ENCODE results near the gene METTL6.
"Not testable (repeated sequence)": the region's sequence is repeated elsewhere in the genome, so short reads cannot be mapped to it uniquely, and the experiment has no call there.

The METTL6 gene

DNA sequence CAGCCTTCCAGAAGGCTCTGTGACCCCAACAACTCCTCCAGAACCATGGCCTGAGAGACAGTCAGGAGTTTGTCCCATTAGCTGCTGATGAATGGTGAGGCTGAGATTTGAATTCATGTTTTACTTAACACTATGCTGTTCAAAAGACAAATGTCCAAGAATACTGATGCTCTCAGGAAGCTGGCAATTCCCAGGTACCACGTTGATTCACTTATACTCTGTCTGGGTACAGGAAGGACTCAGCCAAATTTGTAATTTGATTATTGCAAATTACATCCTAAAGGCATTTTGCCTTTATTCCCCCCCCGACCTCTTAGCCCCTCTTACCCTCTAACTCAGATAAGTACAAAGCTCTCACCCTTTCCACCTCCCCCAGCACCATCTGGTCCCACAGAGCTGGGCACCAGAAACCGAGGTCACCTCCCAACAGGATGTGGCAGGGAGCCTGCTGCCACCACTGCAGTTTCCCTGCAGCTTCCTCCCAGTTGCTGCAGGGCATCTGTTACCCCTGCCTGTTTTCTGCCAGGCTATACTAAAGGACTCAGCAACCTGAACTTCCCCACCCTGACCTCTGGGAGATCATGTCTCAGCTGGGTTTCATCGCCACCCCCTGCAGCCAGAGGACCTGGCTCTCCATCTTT is 33.7 kb upstream of the METTL6 start:
- Histone ChIP-seq H3K4me1 (ENCODE audit: control insufficient read depth in 1 of 2, insufficient read depth in 2 of 2, low read length in 2 of 2) (no peaks in the 10 kb centered on the region), H3K27me3 (ENCODE audit: control insufficient read depth in 1 of 2, insufficient read depth in 2 of 2, low read length in 2 of 2) (no peaks in the 10 kb centered on the region), H3K9ac (ENCODE audit: low read depth in 1 of 2, low read length in 2 of 2) (no peak overlapping the region), H3K36me3 (ENCODE audit: control insufficient read depth in 1 of 2, insufficient read depth in 2 of 2, low read length in 2 of 2) (no peaks in the 10 kb centered on the region), H3K4me3 (ENCODE audit: low read depth in 1 of 2, low read length in 2 of 2) (no peak overlapping the region), H3K9me3 (ENCODE audit: control insufficient read depth in 1 of 2, low read length in 2 of 2) (no peaks in the 10 kb centered on the region), H3K27ac (ENCODE audit: low read depth, low read length) (no peak overlapping the region)

DNA sequence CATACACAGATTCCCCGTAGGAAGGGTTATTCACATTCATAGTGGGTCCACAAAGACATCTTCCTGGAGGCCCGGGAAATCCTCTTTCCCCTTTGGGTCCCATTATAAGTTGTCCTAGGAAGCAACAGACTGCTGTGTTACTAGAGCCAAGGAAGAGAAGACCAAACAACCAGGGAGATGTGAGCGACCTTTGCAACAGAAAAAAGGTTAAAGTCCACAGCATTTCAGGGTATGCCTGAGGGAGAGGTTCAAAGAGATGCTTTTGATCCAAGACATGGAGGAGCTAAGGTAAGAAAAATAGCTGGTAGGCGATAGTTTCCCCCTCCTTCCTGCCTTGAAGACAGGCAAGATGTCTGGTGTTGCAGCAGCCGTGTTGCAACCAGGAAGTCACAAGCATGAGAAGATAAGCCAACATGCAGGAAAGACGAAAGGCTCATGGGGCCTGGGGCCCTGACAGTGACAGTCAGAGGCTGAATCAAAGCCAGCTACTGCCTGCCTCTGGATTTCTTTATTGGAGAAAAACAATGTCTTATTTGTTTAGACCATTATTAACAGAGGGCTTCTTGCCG is 31.0 kb upstream of the METTL6 start:
- Histone ChIP-seq H3K4me1 (ENCODE audit: control insufficient read depth in 1 of 2, insufficient read depth in 2 of 2, low read length in 2 of 2) (no peaks in the 10 kb centered on the region), H3K4me3 (ENCODE audit: low read depth in 1 of 2, low read length in 2 of 2) (no peak overlapping the region), H3K27me3 (ENCODE audit: control insufficient read depth in 1 of 2, insufficient read depth in 2 of 2, low read length in 2 of 2) (no peaks in the 10 kb centered on the region), H3K27ac (ENCODE audit: low read depth, low read length) (no peak overlapping the region), H3K9me3 (ENCODE audit: control insufficient read depth in 1 of 2, low read length in 2 of 2) (no peaks in the 10 kb centered on the region), H3K36me3 (ENCODE audit: control insufficient read depth in 1 of 2, insufficient read depth in 2 of 2, low read length in 2 of 2) (no peaks in the 10 kb centered on the region), H3K9ac (ENCODE audit: low read depth in 1 of 2, low read length in 2 of 2) (no peak overlapping the region)

DNA sequence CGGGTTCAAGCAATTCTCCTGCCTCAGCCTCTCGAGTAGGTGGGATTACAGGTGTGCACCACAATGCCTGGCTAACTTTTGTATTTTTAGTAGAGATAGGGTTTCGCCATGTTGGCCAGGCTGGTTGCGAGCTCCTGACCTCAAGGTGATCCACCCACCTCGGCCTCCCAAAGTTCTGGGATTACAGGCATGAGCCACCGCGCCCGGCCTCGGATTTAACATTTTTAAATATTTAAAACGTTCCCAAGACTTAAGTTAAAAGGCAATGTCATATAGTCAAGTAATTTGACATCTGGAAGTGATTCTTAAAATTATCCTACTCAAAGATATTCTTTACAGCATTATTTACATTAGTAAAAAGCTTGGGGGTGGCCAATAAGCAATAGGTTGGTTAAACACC is 29.6 kb upstream of the METTL6 start:
- not testable (repeated sequence) for H3K9ac ChIP-seq (ENCODE audit: low read depth in 1 of 2, low read length in 2 of 2); H3K9me3 ChIP-seq (ENCODE audit: control insufficient read depth in 1 of 2, low read length in 2 of 2); H3K4me1 ChIP-seq (ENCODE audit: control insufficient read depth in 1 of 2, insufficient read depth in 2 of 2, low read length in 2 of 2); H3K27ac ChIP-seq (ENCODE audit: low read depth, low read length); H3K27me3 ChIP-seq (ENCODE audit: control insufficient read depth in 1 of 2, insufficient read depth in 2 of 2, low read length in 2 of 2); H3K36me3 ChIP-seq (ENCODE audit: control insufficient read depth in 1 of 2, insufficient read depth in 2 of 2, low read length in 2 of 2); H3K4me3 ChIP-seq (ENCODE audit: low read depth in 1 of 2, low read length in 2 of 2)

DNA sequence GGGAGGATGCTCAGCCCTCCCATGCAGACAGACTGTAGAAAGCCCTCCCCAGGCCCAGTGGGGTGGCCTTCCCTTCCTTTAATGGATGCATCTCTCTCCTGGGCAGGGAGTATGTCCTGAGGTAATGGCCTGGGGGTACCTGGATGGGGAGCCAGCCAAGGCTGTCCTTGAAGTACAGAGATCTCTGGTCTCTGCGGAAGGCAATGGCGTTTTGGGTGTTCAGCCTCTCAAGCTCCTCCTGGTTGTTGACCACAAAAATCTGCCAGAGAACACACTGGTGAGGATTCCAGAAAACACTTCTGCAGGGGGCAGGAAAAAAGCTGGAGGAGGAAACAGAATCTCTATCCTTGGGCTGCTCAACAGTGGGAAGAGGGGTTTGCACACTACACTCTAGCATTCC is 29.0 kb upstream of the METTL6 start:
- no peaks in the 10 kb centered on the region for H3K27me3 ChIP-seq (ENCODE audit: control insufficient read depth in 1 of 2, insufficient read depth in 2 of 2, low read length in 2 of 2)
- H3K27ac ChIP-seq (ENCODE audit: low read depth, low read length), result no peak overlapping the region
- no peaks in the 10 kb centered on the region for H3K4me1 ChIP-seq (ENCODE audit: control insufficient read depth in 1 of 2, insufficient read depth in 2 of 2, low read length in 2 of 2)
- H3K9me3 ChIP-seq (ENCODE audit: control insufficient read depth in 1 of 2, low read length in 2 of 2), result no peaks in the 10 kb centered on the region
- no peak overlapping the region for H3K9ac ChIP-seq (ENCODE audit: low read depth in 1 of 2, low read length in 2 of 2)
- no peak overlapping the region for H3K4me3 ChIP-seq (ENCODE audit: low read depth in 1 of 2, low read length in 2 of 2)
- H3K36me3 ChIP-seq (ENCODE audit: control insufficient read depth in 1 of 2, insufficient read depth in 2 of 2, low read length in 2 of 2), result no peaks in the 10 kb centered on the region

DNA sequence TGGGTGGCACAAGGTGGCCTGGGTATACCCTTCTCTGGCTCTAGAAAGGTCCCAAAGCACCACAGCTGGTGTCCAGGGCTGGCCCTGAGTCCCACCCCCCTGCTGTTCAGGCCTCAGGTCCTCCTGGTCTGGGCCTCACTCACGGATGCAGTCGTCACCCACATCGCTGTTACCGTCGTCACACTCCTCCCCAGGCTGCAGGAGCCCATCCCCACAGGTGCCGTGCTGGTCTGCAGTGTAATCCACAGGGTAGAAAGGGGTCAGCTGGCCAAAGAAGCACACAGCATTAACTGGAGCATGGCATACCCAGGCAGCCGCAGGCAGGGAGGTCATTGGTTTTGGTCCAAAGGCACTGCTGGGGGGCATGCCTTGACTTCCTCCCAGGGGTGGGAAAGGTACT is 28.4 kb upstream of the METTL6 start:
- no peaks in the 10 kb centered on the region for H3K27me3 ChIP-seq (ENCODE audit: control insufficient read depth in 1 of 2, insufficient read depth in 2 of 2, low read length in 2 of 2)
- H3K4me1 ChIP-seq (ENCODE audit: control insufficient read depth in 1 of 2, insufficient read depth in 2 of 2, low read length in 2 of 2), result no peaks in the 10 kb centered on the region
- H3K9me3 ChIP-seq (ENCODE audit: control insufficient read depth in 1 of 2, low read length in 2 of 2), result no peaks in the 10 kb centered on the region
- H3K27ac ChIP-seq (ENCODE audit: low read depth, low read length), result no peak overlapping the region
- H3K36me3 ChIP-seq (ENCODE audit: control insufficient read depth in 1 of 2, insufficient read depth in 2 of 2, low read length in 2 of 2), result peaks cover 0 to 5% of the 10 kb centered on the region in 2 donors
- H3K9ac ChIP-seq (ENCODE audit: low read depth in 1 of 2, low read length in 2 of 2), result no peak overlapping the region
- H3K4me3 ChIP-seq (ENCODE audit: low read depth in 1 of 2, low read length in 2 of 2), result no peak overlapping the region

DNA sequence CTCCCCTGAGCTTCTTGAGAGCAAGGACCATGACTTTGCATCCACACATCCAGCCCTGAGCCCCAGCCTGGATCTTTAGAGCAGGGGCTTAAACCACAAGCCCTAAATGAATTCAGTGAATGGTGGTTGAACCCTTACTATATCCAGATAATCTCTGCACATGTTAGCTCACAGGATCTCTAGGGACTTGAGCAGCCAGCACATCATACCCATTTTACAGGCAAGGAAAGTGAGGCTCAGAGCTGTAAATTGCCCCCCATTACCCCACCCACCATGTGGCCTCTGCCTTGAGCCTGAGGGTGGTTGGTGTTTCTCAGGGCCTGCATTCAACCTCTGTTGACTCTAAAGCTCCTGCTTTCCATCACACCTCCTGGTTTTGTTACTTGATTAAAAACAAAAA is 27.6 kb upstream of the METTL6 start:
- Histone ChIP-seq H3K27me3 (ENCODE audit: control insufficient read depth in 1 of 2, insufficient read depth in 2 of 2, low read length in 2 of 2) (no peaks in the 10 kb centered on the region), H3K4me3 (ENCODE audit: low read depth in 1 of 2, low read length in 2 of 2) (no peak overlapping the region), H3K4me1 (ENCODE audit: control insufficient read depth in 1 of 2, insufficient read depth in 2 of 2, low read length in 2 of 2) (no peaks in the 10 kb centered on the region), H3K36me3 (ENCODE audit: control insufficient read depth in 1 of 2, insufficient read depth in 2 of 2, low read length in 2 of 2) (peaks cover 0 to 8% of the 10 kb centered on the region in 2 donors), H3K27ac (ENCODE audit: low read depth, low read length) (no peak overlapping the region), H3K9ac (ENCODE audit: low read depth in 1 of 2, low read length in 2 of 2) (no peak overlapping the region), H3K9me3 (ENCODE audit: control insufficient read depth in 1 of 2, low read length in 2 of 2) (no peaks in the 10 kb centered on the region)

DNA sequence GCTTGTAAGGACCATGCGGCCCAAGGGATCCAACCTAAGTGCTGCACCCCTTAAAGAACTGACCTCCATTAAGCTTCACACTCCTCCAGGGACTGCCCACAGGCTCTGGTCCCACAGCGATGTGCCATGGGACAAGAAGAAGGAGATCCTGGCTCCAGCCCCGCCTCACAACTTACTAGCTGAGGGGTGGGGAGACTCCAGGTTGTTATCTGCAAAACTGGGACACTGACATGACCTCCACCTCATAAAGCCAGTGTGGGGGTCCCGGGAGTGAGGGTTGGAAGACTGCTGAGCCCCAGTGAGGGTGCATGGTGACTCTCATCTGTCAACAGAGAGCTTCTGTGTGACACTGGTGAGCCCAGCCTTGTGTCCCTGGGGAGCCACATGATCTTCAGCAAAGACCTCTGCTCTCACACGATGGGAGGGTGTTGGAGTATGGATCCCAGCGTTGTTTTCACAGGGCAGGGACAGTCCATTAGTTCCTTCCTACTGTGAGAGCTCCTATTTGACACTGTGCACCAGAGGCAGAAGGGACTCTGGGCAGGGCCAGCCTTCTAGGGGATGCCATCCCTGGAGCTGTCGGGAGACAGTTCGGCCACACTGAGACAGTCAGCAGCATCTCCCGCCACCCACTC is 26.8 kb upstream of the METTL6 start:
- no peaks in the 10 kb centered on the region for H3K9me3 ChIP-seq (ENCODE audit: control insufficient read depth in 1 of 2, low read length in 2 of 2)

DNA sequence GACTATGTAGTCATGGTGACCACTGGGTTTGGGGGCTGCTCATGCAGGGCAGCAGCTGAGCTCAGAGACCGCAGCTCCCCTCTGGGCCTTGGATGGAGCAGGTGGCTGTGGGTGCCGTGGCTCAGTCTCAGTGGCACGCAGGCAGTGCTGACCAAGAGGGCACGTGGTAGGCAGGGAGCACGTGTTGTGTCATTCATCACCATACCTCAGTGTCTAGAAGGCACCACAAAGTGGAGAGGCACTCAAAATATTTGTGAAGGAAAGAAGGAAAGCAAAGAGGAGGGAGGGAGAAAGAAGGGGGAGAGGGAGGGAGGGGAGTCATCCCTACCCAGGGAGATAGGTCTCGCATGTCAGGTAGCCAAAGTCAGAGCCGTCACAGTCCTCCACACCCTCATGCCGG is 26.2 kb upstream of the METTL6 start:
- no peaks in the 10 kb centered on the region for H3K4me1 ChIP-seq (ENCODE audit: control insufficient read depth in 1 of 2, insufficient read depth in 2 of 2, low read length in 2 of 2)
- H3K9me3 ChIP-seq (ENCODE audit: control insufficient read depth in 1 of 2, low read length in 2 of 2), result no peaks in the 10 kb centered on the region
- H3K4me3 ChIP-seq (ENCODE audit: low read depth in 1 of 2, low read length in 2 of 2), result no peak overlapping the region
- no peak overlapping the region for H3K27ac ChIP-seq (ENCODE audit: low read depth, low read length)
- H3K9ac ChIP-seq (ENCODE audit: low read depth in 1 of 2, low read length in 2 of 2), result no peak overlapping the region
- no peaks in the 10 kb centered on the region for H3K27me3 ChIP-seq (ENCODE audit: control insufficient read depth in 1 of 2, insufficient read depth in 2 of 2, low read length in 2 of 2)
- peaks cover 0 to 8% of the 10 kb centered on the region in 2 donors for H3K36me3 ChIP-seq (ENCODE audit: control insufficient read depth in 1 of 2, insufficient read depth in 2 of 2, low read length in 2 of 2)

More for the DNA sequence above, 26.8 kb upstream of the METTL6 start:
- no peaks in the 10 kb centered on the region for H3K4me1 ChIP-seq (ENCODE audit: control insufficient read depth in 1 of 2, insufficient read depth in 2 of 2, low read length in 2 of 2)
- peaks cover 0 to 8% of the 10 kb centered on the region in 2 donors for H3K36me3 ChIP-seq (ENCODE audit: control insufficient read depth in 1 of 2, insufficient read depth in 2 of 2, low read length in 2 of 2)
- H3K27me3 ChIP-seq (ENCODE audit: control insufficient read depth in 1 of 2, insufficient read depth in 2 of 2, low read length in 2 of 2), result no peaks in the 10 kb centered on the region
- H3K27ac ChIP-seq (ENCODE audit: low read depth, low read length), result no peak overlapping the region
- no peak overlapping the region for H3K4me3 ChIP-seq (ENCODE audit: low read depth in 1 of 2, low read length in 2 of 2)
- H3K9ac ChIP-seq (ENCODE audit: low read depth in 1 of 2, low read length in 2 of 2), result no peak overlapping the region

DNA sequence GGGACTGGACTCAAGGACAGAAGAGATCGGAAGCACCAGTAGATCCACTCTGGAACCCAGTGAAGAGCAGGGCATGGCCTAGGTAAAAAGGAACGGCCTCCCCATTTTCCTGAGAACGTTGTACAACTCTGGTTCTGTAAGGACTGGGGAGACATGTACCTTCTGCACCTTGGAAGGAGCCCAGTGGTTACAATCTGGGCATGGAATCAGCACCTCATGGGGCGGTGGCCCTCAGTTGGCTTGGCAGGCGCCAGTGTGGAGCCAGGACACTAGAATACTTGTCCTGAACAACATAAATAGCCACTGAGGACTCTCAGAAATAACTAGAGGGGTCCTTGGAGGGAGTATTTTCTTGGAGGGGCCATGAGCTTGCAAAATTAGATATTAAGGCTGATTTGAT is 25.6 kb upstream of the METTL6 start:
- Histone ChIP-seq H3K4me1 (ENCODE audit: control insufficient read depth in 1 of 2, insufficient read depth in 2 of 2, low read length in 2 of 2) (no peaks in the 10 kb centered on the region), H3K9me3 (ENCODE audit: control insufficient read depth in 1 of 2, low read length in 2 of 2) (no peaks in the 10 kb centered on the region), H3K27me3 (ENCODE audit: control insufficient read depth in 1 of 2, insufficient read depth in 2 of 2, low read length in 2 of 2) (no peaks in the 10 kb centered on the region), H3K36me3 (ENCODE audit: control insufficient read depth in 1 of 2, insufficient read depth in 2 of 2, low read length in 2 of 2) (peaks cover 0 to 8% of the 10 kb centered on the region in 2 donors), H3K4me3 (ENCODE audit: low read depth in 1 of 2, low read length in 2 of 2) (no peak overlapping the region), H3K9ac (ENCODE audit: low read depth in 1 of 2, low read length in 2 of 2) (no peak overlapping the region), H3K27ac (ENCODE audit: low read depth, low read length) (no peak overlapping the region)

DNA sequence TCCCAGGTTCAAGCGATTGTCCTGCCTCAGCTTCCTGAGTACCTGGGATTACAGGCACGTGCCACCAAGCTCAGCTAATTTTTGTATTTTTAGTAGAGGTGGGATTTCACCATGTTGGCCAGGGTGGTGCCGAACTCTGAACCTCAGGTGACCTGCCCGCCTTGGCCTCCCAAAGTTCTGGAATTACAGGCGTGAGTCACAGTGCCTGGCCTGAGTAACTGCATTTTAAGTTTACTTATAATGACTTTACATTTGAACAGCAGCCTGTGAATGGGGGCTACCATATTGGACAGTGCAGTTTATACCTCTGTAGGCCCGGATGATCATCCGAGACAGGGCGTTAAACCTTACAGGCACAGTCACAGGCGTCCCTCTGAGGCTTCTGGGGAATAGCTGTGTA is 24.8 kb upstream of the METTL6 start:
- Histone ChIP-seq H3K9me3 (ENCODE audit: control insufficient read depth in 1 of 2, low read length in 2 of 2) (no peaks in the 10 kb centered on the region), H3K9ac (ENCODE audit: low read depth in 1 of 2, low read length in 2 of 2) (no peak overlapping the region), H3K27ac (ENCODE audit: low read depth, low read length) (no peak overlapping the region), H3K36me3 (ENCODE audit: control insufficient read depth in 1 of 2, insufficient read depth in 2 of 2, low read length in 2 of 2) (peaks cover 0 to 8% of the 10 kb centered on the region in 2 donors), H3K4me3 (ENCODE audit: low read depth in 1 of 2, low read length in 2 of 2) (no peak overlapping the region), H3K4me1 (ENCODE audit: control insufficient read depth in 1 of 2, insufficient read depth in 2 of 2, low read length in 2 of 2) (no peaks in the 10 kb centered on the region), H3K27me3 (ENCODE audit: control insufficient read depth in 1 of 2, insufficient read depth in 2 of 2, low read length in 2 of 2) (no peaks in the 10 kb centered on the region)

Data from duodenal mucosa (tissue), 2 donors.